Karpas-422 (cell line): Measurements from ENCODE around the gene HOXA3. TPM values are rescaled to one million over a fixed set of nuclear protein-coding genes. Genes with fewer than 3 reads are reported as not detected.

Experiments
- DNase-seq: peaks from one replicate; pipeline ENCODE4 v3.0.0-alpha.2; 2015
- H2AFZ ChIP-seq: fragments of 200-600 bp; sonication (generic); 2 replicates; pipeline ENCODE4 v1.6.1; 2014; ENCODE audit warnings: antibody characterized with exemption, low read length, mixed read lengths
- H3K27ac ChIP-seq: fragments of 200-600 bp; sonication (generic); 2 replicates; pipeline ENCODE4 v1.5.1; 2014; ENCODE audit warnings: mild to moderate bottlenecking, low read length, moderate library complexity
- H3K27me3 ChIP-seq: fragments of 200-600 bp; sonication (generic); 2 replicates; pipeline ENCODE4 v1.6.1; 2014; ENCODE audit warnings: low read length, mixed read lengths
- H3K36me3 ChIP-seq: fragments of 200-600 bp; sonication (generic); 2 replicates; pipeline ENCODE4 v1.6.1; 2014; ENCODE audit warnings: low read length, mixed read lengths; ENCODE audit not compliant: insufficient read depth
- H3K4me1 ChIP-seq: fragments of 200-600 bp; sonication (generic); 2 replicates; pipeline ENCODE4 v1.6.1; 2014; ENCODE audit warnings: mild to moderate bottlenecking, low read length, mixed read lengths
- H3K4me2 ChIP-seq: fragments of 200-600 bp; sonication (generic); 2 replicates; pipeline ENCODE4 v1.6.1; 2014; ENCODE audit warnings: low read length, low read depth, mild to moderate bottlenecking; ENCODE audit not compliant: poor library complexity, severe bottlenecking
- H3K4me3 ChIP-seq: fragments of 200-600 bp; sonication (generic); 2 replicates; pipeline ENCODE4 v1.5.1; 2014; ENCODE audit warnings: mild to moderate bottlenecking, antibody characterized with exemption, low read length, mixed read lengths
- H3K79me2 ChIP-seq: fragments of 200-600 bp; sonication (generic); 2 replicates; pipeline ENCODE4 v1.6.1; 2014; ENCODE audit warnings: mild to moderate bottlenecking, low read length, mixed read lengths
- H3K9ac ChIP-seq: fragments of 200-600 bp; sonication (generic); 2 replicates; pipeline ENCODE4 v1.6.0; 2014; ENCODE audit warnings: low read length
- H3K9me2 ChIP-seq: fragments of 200-600 bp; sonication (generic), shearing (Covaris generic); replicated peaks from 2 replicates; pipeline ENCODE4 v1.6.0; 2014; ENCODE audit warnings: mild to moderate bottlenecking, low read length, moderate library complexity; ENCODE audit not compliant: insufficient read depth
- H3K9me3 ChIP-seq: fragments of 300-700, 200-600 bp; sonication (generic); 2 replicates; pipeline ENCODE4 v1.6.1; 2014; ENCODE audit warnings: low read length, mixed read lengths
- H4K20me1 ChIP-seq: fragments of 200-600 bp; sonication (generic); 2 replicates; pipeline ENCODE4 v1.6.1; 2014; ENCODE audit warnings: mild to moderate bottlenecking, antibody characterized with exemption, low read length, low read depth; ENCODE audit not compliant: insufficient read depth
- total RNA-seq: library from RNA; depleted of rRNA; stranded (reverse); fragments of >200 nt; shearing (Covaris generic); gene quantifications from 2 replicates; pipeline ENCODE4 v1.2.3, GENCODE V29; 2014; ENCODE audit warnings: low replicate concordance

The HOXA3 gene
- total RNA-seq, 1 experiment from 2014 or later = 1.3 TPM

DNA sequence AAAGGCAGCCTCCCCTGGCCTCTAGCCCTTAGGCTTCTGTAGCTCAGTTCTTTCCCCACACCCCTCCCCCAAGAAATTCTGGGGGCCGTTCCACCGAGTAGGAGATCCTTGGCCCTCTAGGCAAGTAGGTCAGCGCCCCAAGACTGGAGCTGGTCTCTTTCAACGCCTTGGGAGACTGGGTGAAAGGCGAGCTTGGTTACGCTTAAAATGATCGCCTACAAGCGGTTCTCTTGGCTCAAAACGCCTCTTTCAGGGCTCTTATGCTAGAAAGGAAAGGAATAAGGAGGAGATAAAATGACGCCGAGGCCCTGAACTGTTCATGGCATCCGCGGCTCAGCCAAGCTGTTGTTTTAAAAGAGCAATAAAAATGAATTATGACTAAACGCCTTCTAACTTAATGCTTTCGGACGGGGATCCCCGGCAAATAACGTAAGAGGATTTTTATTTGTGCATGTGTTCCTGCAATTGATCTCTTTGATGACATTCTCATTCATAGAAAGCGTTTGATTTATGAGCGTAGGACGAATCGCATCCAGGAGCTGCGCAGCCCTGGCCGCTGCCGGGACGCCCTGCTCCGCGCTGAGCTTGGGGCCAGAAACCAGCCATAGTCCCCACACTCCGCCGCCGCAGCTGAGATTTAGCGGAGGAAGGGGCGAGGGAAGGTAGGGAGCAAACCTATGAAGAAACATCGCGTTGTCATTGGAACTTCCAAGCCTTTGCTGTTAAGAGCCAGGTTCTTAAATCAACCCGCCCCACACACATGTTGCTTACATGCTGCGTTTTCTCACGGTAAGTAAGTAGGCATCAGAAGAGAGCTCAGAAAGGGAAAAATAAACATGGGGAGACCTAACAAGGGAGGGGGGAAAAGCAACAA, 53.6 kb downstream of the HOXA3 start:
- no peaks in the 10 kb centered on the region for H4K20me1 ChIP-seq

GRCh38 chr7:27097686-27098577, 54.5 kb downstream of the HOXA3 start:
- no peaks in the 10 kb centered on the region for H3K36me3 ChIP-seq
- H3K4me3 ChIP-seq = peak overlapping the region; percentile 85; the same call in 1 of the 2 replicates
- DNase-seq = no peak
- H3K9me3 ChIP-seq = no peaks in the 10 kb centered on the region
- no peak overlapping the region for H2AFZ ChIP-seq
- no peaks in the 10 kb centered on the region for H3K9me2 ChIP-seq
- peak overlapping the region; percentile 69 for H3K27ac ChIP-seq
- H4K20me1 ChIP-seq = no peaks in the 10 kb centered on the region
- H3K79me2 ChIP-seq = peaks cover 15% of the 10 kb centered on the region
- H3K27me3 ChIP-seq = no peaks in the 10 kb centered on the region
- peak overlapping the region; percentile 84 for H3K9ac ChIP-seq
- peak overlapping the region; percentile 75 for H3K4me2 ChIP-seq
- peaks cover 19% of the 10 kb centered on the region for H3K4me1 ChIP-seq

More for the DNA sequence above, 53.6 kb downstream of the HOXA3 start:
- H3K27ac ChIP-seq = no peak overlapping the region
- no peak for DNase-seq
- no peak overlapping the region for H3K4me3 ChIP-seq
- no peaks in the 10 kb centered on the region for H3K36me3 ChIP-seq
- no peak overlapping the region for H3K4me2 ChIP-seq
- H3K27me3 ChIP-seq = no peaks in the 10 kb centered on the region
- no peaks in the 10 kb centered on the region for H3K9me3 ChIP-seq
- H3K9me2 ChIP-seq = no peaks in the 10 kb centered on the region
- no peak overlapping the region for H2AFZ ChIP-seq
- peaks cover 19% of the 10 kb centered on the region for H3K4me1 ChIP-seq
- no peak overlapping the region for H3K9ac ChIP-seq
- H3K79me2 ChIP-seq = peaks cover 15% of the 10 kb centered on the region

GRCh38 chr7:27096768-27097514, 55.4 kb downstream of the HOXA3 start:
- peak; percentile 50 for DNase-seq
- H3K36me3 ChIP-seq = no peaks in the 10 kb centered on the region
- no peaks in the 10 kb centered on the region for H3K9me3 ChIP-seq
- peak overlapping the region; percentile 84 for H3K9ac ChIP-seq
- H3K9me2 ChIP-seq = no peaks in the 10 kb centered on the region
- H3K4me2 ChIP-seq = peak overlapping the region; percentile 75
- peak overlapping the region; percentile 85 for H3K4me3 ChIP-seq
- no peaks in the 10 kb centered on the region for H3K27me3 ChIP-seq
- H3K79me2 ChIP-seq = peaks cover 15% of the 10 kb centered on the region
- peaks cover 19% of the 10 kb centered on the region for H3K4me1 ChIP-seq
- peak overlapping the region; percentile 69 for H3K27ac ChIP-seq
- no peaks in the 10 kb centered on the region for H4K20me1 ChIP-seq
- H2AFZ ChIP-seq = peak overlapping the region; percentile 84; the same call in 1 of the 2 replicates

DNA sequence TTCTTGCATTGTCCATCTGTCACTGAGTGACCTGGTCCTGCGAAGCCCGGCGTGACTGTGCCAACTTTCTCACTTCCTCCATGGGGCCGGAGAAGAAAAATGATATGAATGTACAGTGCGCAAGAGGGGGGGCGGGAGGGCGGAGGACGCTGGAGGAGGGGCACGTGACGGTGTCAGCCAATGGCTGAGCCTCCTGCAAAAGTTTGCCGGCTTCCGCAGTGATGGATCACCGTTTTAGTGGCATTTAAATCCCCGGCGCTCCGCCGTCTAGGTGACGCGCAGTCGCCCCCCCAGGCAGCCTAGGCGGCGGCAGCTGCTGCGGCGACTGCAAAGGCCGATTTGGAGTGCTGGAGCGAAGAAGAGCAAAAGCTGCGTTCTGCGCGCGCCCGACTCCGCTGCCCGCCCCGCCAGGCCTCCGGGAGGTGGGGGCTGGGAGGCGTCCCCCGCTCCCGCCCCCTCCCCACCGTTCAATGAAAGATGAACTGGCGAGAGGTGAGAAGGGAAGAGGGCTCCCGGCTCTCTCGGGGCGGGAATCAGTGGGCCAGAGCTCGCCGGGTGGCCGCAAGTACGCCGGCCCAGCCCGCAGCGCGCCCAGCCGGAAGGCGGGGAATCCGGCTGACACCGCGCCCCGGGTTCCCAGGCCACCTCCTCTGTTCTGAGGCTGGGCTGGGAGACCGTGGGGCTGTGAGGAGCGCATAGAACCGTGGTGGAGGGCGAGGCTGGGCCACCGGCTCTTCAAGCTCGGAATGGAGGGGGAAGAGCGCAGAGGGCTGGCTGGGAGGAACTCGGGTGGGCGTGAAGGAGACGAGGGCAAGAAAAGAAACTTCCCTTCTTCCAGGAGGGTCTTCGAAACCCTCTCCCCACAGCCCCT, 56.3 kb downstream of the HOXA3 start, which contains the start of gene HOXA1:
Gene HOXA1, minus strand, starts transcription at position 104 of the 871 bp plus-strand sequence. Its CDS starts 88 bp downstream, at position 16.
- Histone ChIP-seq H3K79me2 (peaks cover 15% of the 10 kb centered on the region), H3K27me3 (no peaks in the 10 kb centered on the region), H2AFZ (peak within 1 kb of the TSS; percentile 90), H3K4me1 (peaks cover 19% of the 10 kb centered on the region), H3K4me2 (peak within 1 kb of the TSS; percentile 86), H3K9me2 (no peaks in the 10 kb centered on the region), H3K4me3 (peak within 1 kb of the TSS; percentile 85), H3K36me3 (no peaks in the 10 kb centered on the region), H4K20me1 (no peaks in the 10 kb centered on the region), H3K9ac (peak within 1 kb of the TSS; percentile 84), H3K9me3 (no peaks in the 10 kb centered on the region), H3K27ac (peak within 1 kb of the TSS; percentile 69)
- peak; percentile 96 for DNase-seq

- peak; percentile 52 for DNase-seq
- Histone ChIP-seq H3K36me3 (no peaks in the 10 kb centered on the region), H3K27ac (no peak overlapping the region), H2AFZ (peak overlapping the region; percentile 90), H3K9me3 (no peaks in the 10 kb centered on the region), H3K4me1 (peaks cover 19% of the 10 kb centered on the region), H3K4me3 (peak overlapping the region; percentile 85), H3K9me2 (no peaks in the 10 kb centered on the region), H3K79me2 (peaks cover 15% of the 10 kb centered on the region), H3K9ac (peak overlapping the region; percentile 74), H3K4me2 (peak overlapping the region; percentile 86), H3K27me3 (no peaks in the 10 kb centered on the region), H4K20me1 (no peaks in the 10 kb centered on the region)
Observed at GRCh38 chr7:27095050-27095896, 57.1 kb downstream of the HOXA3 start.

GRCh38 chr7:27094304-27095049, 57.9 kb downstream of the HOXA3 start:
- H4K20me1 ChIP-seq = no peaks in the 10 kb centered on the region
- H3K27ac ChIP-seq = no peak overlapping the region
- no peaks in the 10 kb centered on the region for H3K9me3 ChIP-seq
- H3K36me3 ChIP-seq = no peaks in the 10 kb centered on the region
- H3K9me2 ChIP-seq = no peaks in the 10 kb centered on the region
- H3K4me1 ChIP-seq = peaks cover 19% of the 10 kb centered on the region
- DNase-seq = no peak
- peaks cover 15% of the 10 kb centered on the region for H3K79me2 ChIP-seq
- H3K4me3 ChIP-seq = peak overlapping the region; percentile 85
- peak overlapping the region; percentile 86 for H3K4me2 ChIP-seq
- no peaks in the 10 kb centered on the region for H3K27me3 ChIP-seq
- no peak overlapping the region for H2AFZ ChIP-seq
- H3K9ac ChIP-seq = no peak overlapping the region
